ENCODE results near the gene CEBPZ. TPM values are rescaled to one million over a fixed set of nuclear protein-coding genes. Genes with fewer than 3 reads are reported as not detected.
A peak's percentile ranks its signal among the peaks of the same experiment; 100 is the strongest.

CEBPZ gene
- total and polyA plus RNA-seq, 2 of the 13 experiments (the other 11 are each of a cell fraction or from before 2014, with no cell fraction given): 14.4 to 117 TPM

DNA sequence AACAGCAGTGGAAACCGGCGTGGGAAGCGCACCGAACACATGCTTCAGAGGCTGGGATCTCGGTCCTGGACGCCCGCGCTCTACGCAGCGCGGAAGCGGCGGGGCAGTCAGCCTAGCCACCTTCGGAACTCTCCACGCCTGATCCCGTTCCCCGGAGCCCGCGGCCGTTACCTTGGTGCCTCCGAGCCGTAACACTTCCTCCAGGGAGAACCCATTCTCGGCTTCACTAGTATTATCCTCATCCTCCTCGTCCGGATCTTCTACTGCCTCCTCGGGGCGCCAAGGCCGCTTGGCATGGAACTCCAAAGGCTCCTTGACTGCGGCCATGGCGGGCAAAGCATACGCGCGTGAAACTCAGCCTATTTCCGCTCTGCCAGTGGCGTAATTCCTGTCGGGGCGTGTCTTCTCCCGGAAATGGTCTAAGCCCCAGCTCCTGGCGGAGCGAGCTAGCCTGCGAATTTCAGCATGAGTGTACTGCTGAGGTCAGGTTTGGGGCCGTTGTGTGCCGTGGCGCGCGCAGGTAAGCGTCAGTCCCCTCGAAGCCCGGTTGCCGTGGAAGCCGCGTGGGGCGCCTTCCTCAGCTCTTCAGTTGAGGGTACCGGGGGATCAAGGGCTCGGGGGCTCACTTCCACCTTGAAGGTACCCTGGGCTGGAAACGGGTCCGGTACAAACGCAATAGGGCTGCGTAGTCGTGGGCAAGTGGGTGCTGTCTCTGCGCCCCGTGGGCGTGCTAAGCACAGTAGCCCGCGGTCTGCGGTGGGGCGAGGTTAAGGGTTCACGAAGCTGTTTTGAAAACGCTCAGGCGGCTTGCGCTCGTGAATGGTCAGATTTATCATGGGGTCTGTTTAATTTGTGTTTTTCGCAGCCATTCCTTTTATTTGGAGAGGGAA lies at the start of gene CEBPZ, which contains the start of gene NDUFAF7 (continued):
- TF ChIP-seq ZNF567 (CRISPR knock-in tag; IDR thresholded peaks at IDR 0.05; ENCODE audit: borderline replicate concordance) (peak; percentile 98), MXD4 (CRISPR knock-in tag; IDR thresholded peaks at IDR 0.05) (peak; percentile 96), HNRNPH1 (optimal IDR thresholded peaks at IDR 0.05; ENCODE audit: low read depth, low read length) (no peak), RBM22 (optimal IDR thresholded peaks at IDR 0.05; ENCODE audit: low read length) (peak; percentile 71), ARHGAP35 (CRISPR knock-in tag; IDR thresholded peaks at IDR 0.05; ENCODE audit: borderline replicate concordance) (no peak; the same call in 1 of the 2 replicates), THAP11 (CRISPR knock-in tag; IDR thresholded peaks at IDR 0.05) (peak; percentile 92), ZBTB20 (CRISPR knock-in tag; IDR thresholded peaks at IDR 0.05; ENCODE audit: borderline replicate concordance, low read depth) (peak; percentile 76), NCOR1 (IDR thresholded peaks at IDR 0.05; ENCODE audit: borderline replicate concordance, low read length) (no peak), ERF (CRISPR knock-in tag; IDR thresholded peaks at IDR 0.05) (peak; percentile 86; the same call in 1 of the 2 replicates), ARNTL (CRISPR knock-in tag; IDR thresholded peaks at IDR 0.05) (no peak), MTF1 (CRISPR knock-in tag; IDR thresholded peaks at IDR 0.05) (0 out of 2 replicates have a peak, but pooled peaks have one; percentile 34), ZNF180 (CRISPR knock-in tag; IDR thresholded peaks at IDR 0.05; ENCODE audit: borderline replicate concordance, low read depth) (no peak; the same call in 1 of the 2 replicates), ZNF24 (IDR thresholded peaks at IDR 0.05) (no peak), AHR (CRISPR knock-in tag; IDR thresholded peaks at IDR 0.05) (peak; percentile 93)
- TF ChIP-seq, protein P1, sequence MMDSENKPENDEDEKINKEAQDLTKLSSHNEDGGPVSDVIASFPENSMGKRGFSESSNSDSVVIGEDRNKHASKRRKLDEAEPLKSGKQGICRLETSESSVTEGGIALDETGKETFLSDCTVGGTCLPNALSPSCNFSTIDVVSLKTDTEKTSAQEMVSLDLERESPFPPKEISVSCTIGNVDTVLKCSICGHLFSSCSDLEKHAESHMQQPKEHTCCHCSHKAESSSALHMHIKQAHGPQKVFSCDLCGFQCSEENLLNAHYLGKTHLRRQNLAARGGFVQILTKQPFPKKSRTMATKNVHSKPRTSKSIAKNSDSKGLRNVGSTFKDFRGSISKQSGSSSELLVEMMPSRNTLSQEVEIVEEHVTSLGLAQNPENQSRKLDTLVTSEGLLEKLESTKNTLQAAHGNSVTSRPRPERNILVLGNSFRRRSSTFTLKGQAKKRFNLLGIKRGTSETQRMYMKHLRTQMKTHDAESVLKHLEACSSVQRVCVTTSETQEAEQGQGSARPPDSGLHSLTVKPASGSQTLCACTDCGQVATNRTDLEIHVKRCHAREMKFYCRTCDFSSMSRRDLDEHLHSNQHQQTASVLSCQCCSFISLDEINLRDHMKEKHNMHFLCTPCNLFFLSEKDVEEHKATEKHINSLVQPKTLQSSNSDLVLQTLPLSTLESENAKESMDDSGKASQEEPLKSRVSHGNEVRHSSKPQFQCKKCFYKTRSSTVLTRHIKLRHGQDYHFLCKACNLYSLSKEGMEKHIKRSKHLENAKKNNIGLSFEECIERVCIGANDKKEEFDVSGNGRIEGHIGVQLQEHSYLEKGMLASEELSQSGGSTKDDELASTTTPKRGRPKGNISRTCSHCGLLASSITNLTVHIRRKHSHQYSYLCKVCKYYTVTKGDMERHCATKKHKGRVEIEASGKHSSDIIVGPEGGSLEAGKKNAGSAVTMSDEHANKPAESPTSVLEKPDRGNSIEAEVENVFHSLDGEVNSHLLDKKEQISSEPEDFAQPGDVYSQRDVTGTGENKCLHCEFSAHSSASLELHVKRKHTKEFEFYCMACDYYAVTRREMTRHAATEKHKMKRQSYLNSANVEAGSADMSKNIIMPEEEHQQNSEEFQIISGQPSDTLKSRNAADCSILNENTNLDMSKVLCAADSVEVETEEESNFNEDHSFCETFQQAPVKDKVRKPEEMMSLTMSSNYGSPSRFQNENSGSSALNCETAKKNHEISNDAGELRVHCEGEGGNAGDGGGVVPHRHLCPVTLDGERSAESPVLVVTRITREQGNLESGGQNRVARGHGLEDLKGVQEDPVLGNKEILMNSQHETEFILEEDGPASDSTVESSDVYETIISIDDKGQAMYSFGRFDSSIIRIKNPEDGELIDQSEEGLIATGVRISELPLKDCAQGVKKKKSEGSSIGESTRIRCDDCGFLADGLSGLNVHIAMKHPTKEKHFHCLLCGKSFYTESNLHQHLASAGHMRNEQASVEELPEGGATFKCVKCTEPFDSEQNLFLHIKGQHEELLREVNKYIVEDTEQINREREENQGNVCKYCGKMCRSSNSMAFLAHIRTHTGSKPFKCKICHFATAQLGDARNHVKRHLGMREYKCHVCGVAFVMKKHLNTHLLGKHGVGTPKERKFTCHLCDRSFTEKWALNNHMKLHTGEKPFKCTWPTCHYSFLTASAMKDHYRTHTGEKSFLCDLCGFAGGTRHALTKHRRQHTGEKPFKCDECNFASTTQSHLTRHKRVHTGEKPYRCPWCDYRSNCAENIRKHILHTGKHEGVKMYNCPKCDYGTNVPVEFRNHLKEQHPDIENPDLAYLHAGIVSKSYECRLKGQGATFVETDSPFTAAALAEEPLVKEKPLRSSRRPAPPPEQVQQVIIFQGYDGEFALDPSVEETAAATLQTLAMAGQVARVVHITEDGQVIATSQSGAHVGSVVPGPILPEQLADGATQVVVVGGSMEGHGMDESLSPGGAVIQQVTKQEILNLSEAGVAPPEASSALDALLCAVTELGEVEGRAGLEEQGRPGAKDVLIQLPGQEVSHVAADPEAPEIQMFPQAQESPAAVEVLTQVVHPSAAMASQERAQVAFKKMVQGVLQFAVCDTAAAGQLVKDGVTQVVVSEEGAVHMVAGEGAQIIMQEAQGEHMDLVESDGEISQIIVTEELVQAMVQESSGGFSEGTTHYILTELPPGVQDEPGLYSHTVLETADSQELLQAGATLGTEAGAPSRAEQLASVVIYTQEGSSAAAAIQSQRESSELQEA (CRISPR knock-in tag; IDR thresholded peaks at IDR 0.05; ENCODE audit: not compliant biosample characterization): peak; percentile 94
- TF ChIP-seq, protein P2, sequence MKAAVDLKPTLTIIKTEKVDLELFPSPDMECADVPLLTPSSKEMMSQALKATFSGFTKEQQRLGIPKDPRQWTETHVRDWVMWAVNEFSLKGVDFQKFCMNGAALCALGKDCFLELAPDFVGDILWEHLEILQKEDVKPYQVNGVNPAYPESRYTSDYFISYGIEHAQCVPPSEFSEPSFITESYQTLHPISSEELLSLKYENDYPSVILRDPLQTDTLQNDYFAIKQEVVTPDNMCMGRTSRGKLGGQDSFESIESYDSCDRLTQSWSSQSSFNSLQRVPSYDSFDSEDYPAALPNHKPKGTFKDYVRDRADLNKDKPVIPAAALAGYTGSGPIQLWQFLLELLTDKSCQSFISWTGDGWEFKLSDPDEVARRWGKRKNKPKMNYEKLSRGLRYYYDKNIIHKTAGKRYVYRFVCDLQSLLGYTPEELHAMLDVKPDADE (CRISPR knock-in tag; IDR thresholded peaks at IDR 0.05): 0 out of 2 replicates have a peak, but pooled peaks have one; percentile 38
- TF ChIP-seq, protein P3, sequence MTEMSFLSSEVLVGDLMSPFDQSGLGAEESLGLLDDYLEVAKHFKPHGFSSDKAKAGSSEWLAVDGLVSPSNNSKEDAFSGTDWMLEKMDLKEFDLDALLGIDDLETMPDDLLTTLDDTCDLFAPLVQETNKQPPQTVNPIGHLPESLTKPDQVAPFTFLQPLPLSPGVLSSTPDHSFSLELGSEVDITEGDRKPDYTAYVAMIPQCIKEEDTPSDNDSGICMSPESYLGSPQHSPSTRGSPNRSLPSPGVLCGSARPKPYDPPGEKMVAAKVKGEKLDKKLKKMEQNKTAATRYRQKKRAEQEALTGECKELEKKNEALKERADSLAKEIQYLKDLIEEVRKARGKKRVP (CRISPR knock-in tag; IDR thresholded peaks at IDR 0.05): peak in 1 of 2 experiments; percentile 67; a peak in 2 of 4 replicates
